NCI-H345 treated with DMSO at 0.1 percent for 48 hours (cell line): ENCODE measurements around the gene ZNF579.

Experiments used
- DNase-seq: peaks from one replicate; lab custom pipeline; 2025; ENCODE audit not compliant: unreplicated experiment; lab: John Stamatoyannopoulos, UW

ZNF579 gene

GRCh38 chr19:55580628-55581144, at the start of gene ZNF579:
TSS of gene ZNF579 (minus strand) at chr19:55580848. CDS start at chr19:55579639, 1,209 bp downstream.
- DNase-seq = peak; percentile 20

GRCh38 chr19:55626350-55626749, 45.7 kb upstream of the ZNF579 start:
- no peak for DNase-seq

- DNase-seq = no peak
These were observed 44.3 kb upstream of the ZNF579 start for GRCh38 chr19:55625004-55625326.

GRCh38 chr19:55624109-55625003, 43.7 kb upstream of the ZNF579 start, which contains the start of gene ZNF784:
TSS of gene ZNF784 (minus strand) at chr19:55624566. CDS start at chr19:55624561, 5 bp downstream.
- peak; percentile 72 for DNase-seq

GRCh38 chr19:55623561-55623960, 42.9 kb upstream of the ZNF579 start:
- no peak for DNase-seq

GRCh38 chr19:55623130-55623529, 42.5 kb upstream of the ZNF579 start:
- DNase-seq = no peak

- no peak for DNase-seq
These were observed 41.8 kb upstream of the ZNF579 start for GRCh38 chr19:55622242-55622969.

- DNase-seq = no peak
These were observed 41.1 kb upstream of the ZNF579 start for GRCh38 chr19:55621673-55622231.

- no peak for DNase-seq
These were observed 40.6 kb upstream of the ZNF579 start for GRCh38 chr19:55621205-55621672.

- no peak for DNase-seq
These were observed 40.0 kb upstream of the ZNF579 start for GRCh38 chr19:55620410-55621204.

- no peak for DNase-seq
These were observed 38.6 kb upstream of the ZNF579 start for GRCh38 chr19:55619286-55619685.

- no peak for DNase-seq
These were observed 37.8 kb upstream of the ZNF579 start for GRCh38 chr19:55618426-55618825.

GRCh38 chr19:55617426-55617825, 36.8 kb upstream of the ZNF579 start:
- no peak for DNase-seq

GRCh38 chr19:55616395-55616875, 35.8 kb upstream of the ZNF579 start:
- no peak for DNase-seq

- DNase-seq = no peak
These were observed 35.1 kb upstream of the ZNF579 start for GRCh38 chr19:55615543-55616394.

- DNase-seq = no peak
These were observed 34.3 kb upstream of the ZNF579 start for GRCh38 chr19:55614711-55615542.

- DNase-seq = no peak
These were observed 33.5 kb upstream of the ZNF579 start for GRCh38 chr19:55613930-55614710.

- no peak for DNase-seq
These were observed 32.7 kb upstream of the ZNF579 start for GRCh38 chr19:55613396-55613795.
